A549 (cell line): ENCODE results near the gene PRR29. TPM values are rescaled to one million over a fixed set of nuclear protein-coding genes. Genes with fewer than 3 reads are reported as not detected.

Experiments
- ATAC-seq, 2 experiments: fragments of 200-7000 bp in 1 of 2; fragments of >200 bp in 1 of 2; cut with Nextera tagmentation in 1 of 2; cut with Tn5 transposase in 1 of 2; 3 replicates each; pipeline versions ENCODE4 v1.8.0 to v1.9.1; 2018 to 2020; ENCODE audit warnings: mild to moderate bottlenecking in 1 of 2, moderate library complexity in 1 of 2
- CTCF ChIA-PET: fragments of 300-600 bp; sonication (Branson Sonifier 250); formaldehyde crosslinking; extraction: SDS; loops from one replicate; lab custom pipeline; 2021; ENCODE audit warnings: antibody characterized with exemption, inconsistent platforms; lab: Yijun Ruan, JAX
- POLR2A ChIA-PET: fragments of 350-600 bp; formaldehyde crosslinking; extraction: SDS; loops from one replicate; lab custom pipeline; 2021; ENCODE audit warnings: antibody characterized with exemption, inconsistent platforms; lab: Yijun Ruan, JAX
- DNase-seq, 2 experiments: peaks; one replicate each; pipeline versions ENCODE4 v3.0.0 to v3.0.0-alpha.2; 2011 to 2016; ENCODE audit warnings: low read depth in 1 of 2, low spot score in 1 of 2
- FAIRE-seq: peaks from 2 replicates; lab custom pipeline; 2011; peaks lifted over from hg19 to GRCh38; lab: Jason Lieb, UNC
- H3K27ac ChIP-seq, 2 experiments: fragments of >200 bp; sonication (Bioruptor Twin); formaldehyde crosslinking; 3 replicates each; pipeline ENCODE4 v1.5.1; 2016 to 2017
- H3K4me1 ChIP-seq: fragments of >200 bp; sonication (Bioruptor Twin); formaldehyde crosslinking; 3 replicates; pipeline ENCODE4 v1.6.1; 2016
- H3K4me2 ChIP-seq: fragments of >200 bp; sonication (Bioruptor Twin); formaldehyde crosslinking; 3 replicates; pipeline ENCODE4 v1.6.1; 2016
- H3K4me3 ChIP-seq: fragments of >200 bp; sonication (Bioruptor Twin); formaldehyde crosslinking; 3 replicates; pipeline ENCODE4 v1.5.1; 2016
- H3K9me3 ChIP-seq: fragments of >200 bp; sonication (Bioruptor Twin); formaldehyde crosslinking; 3 replicates; pipeline ENCODE4 v1.6.1; 2016
- BHLHE40 ChIP-seq: IDR thresholded peaks from 2 replicates; pipeline ENCODE4 v1.6.1; 2012; ENCODE audit warnings: low read depth, low read length, inconsistent platforms
- CBX2 ChIP-seq: fragments of 200-600 bp; sonication (generic); IDR thresholded peaks from 2 replicates; pipeline ENCODE4 v1.6.1; 2016; ENCODE audit warnings: low read depth, mild to moderate bottlenecking, borderline replicate concordance
- CBX8 ChIP-seq: fragments of 200-600 bp; sonication (generic); IDR thresholded peaks from 2 replicates; pipeline ENCODE4 v1.6.1; 2016
- CHD4 ChIP-seq: fragments of 200-600 bp; sonication (generic); IDR thresholded peaks from 2 replicates; pipeline ENCODE4 v1.6.1; 2016; ENCODE audit warnings: antibody characterized with exemption, mild to moderate bottlenecking, borderline replicate concordance
- EHMT2 ChIP-seq: fragments of 200-600 bp; sonication (generic); IDR thresholded peaks from 2 replicates; pipeline ENCODE4 v1.6.1; 2016; ENCODE audit warnings: antibody characterized with exemption, low read depth, mild to moderate bottlenecking, moderate library complexity
- FOSB ChIP-seq: fragments of 250-450 bp; sonication (Bioruptor Pico); IDR thresholded peaks from 2 replicates; pipeline ENCODE4 v1.5.0; 2020; ENCODE audit warnings: mild to moderate bottlenecking, moderate library complexity
- FOSL2 ChIP-seq, 2 experiments: fragments of 450-650 bp in 1 of 2; fragments of >200 bp in 1 of 2; sonication (Bioruptor Twin) in 1 of 2; formaldehyde crosslinking; IDR thresholded peaks; 2 replicates each; pipeline versions ENCODE4 v1.5.0 to v1.6.1; 2016 to 2020; ENCODE audit warnings: mild to moderate bottlenecking in 1 of 2, moderate library complexity in 1 of 2
- FOXS1 ChIP-seq: fragments of 250-450 bp; sonication (Bioruptor Pico); IDR thresholded peaks from 2 replicates; pipeline ENCODE4 v1.5.0; 2020; ENCODE audit warnings: mild to moderate bottlenecking, moderate library complexity
- HEYL ChIP-seq: fragments of 250-450 bp; sonication (Bioruptor Pico); IDR thresholded peaks from 2 replicates; pipeline ENCODE4 v1.8.0; 2021; ENCODE audit warnings: mild to moderate bottlenecking, moderate library complexity
- JUNB ChIP-seq: fragments of >200 bp; sonication (Bioruptor Twin); formaldehyde crosslinking; IDR thresholded peaks from 2 replicates; pipeline ENCODE4 v1.6.1; 2016
- MAZ ChIP-seq: fragments of 150-350 bp; IDR thresholded peaks from 2 replicates; pipeline ENCODE4 v1.6.1; 2014; ENCODE audit warnings: antibody characterized with exemption, low read depth, low read length, borderline replicate concordance
- NPAS2 ChIP-seq: fragments of 250-450 bp; sonication (Bioruptor Pico); IDR thresholded peaks from 2 replicates; pipeline ENCODE4 v1.8.0; 2022; ENCODE audit warnings: mild to moderate bottlenecking, moderate library complexity, borderline replicate concordance
- NR3C1 ChIP-seq: fragments of >200 bp; sonication (Bioruptor Twin); formaldehyde crosslinking; IDR thresholded peaks from 3 replicates; pipeline ENCODE4 v1.6.1; 2017
- PHF8 ChIP-seq: fragments of 200-600 bp; sonication (generic); IDR thresholded peaks from 2 replicates; pipeline ENCODE4 v1.6.1; 2016; ENCODE audit warnings: low read depth, mild to moderate bottlenecking, antibody characterized with exemption, moderate library complexity, borderline replicate concordance
- POLR2A ChIP-seq: IDR thresholded peaks from 2 replicates; pipeline ENCODE4 v1.6.1; 2012; ENCODE audit warnings: mild to moderate bottlenecking, low read length
- SMC3 ChIP-seq: fragments of >200 bp; sonication (Bioruptor Twin); formaldehyde crosslinking; IDR thresholded peaks from 3 replicates; pipeline ENCODE4 v1.6.1; 2018; ENCODE audit warnings: inconsistent platforms
- SREBF2 ChIP-seq: fragments of 450-650 bp; IDR thresholded peaks from 2 replicates; pipeline ENCODE4 v1.6.1; 2014; ENCODE audit warnings: mild to moderate bottlenecking, moderate library complexity
- ZC3H11A ChIP-seq: fragments of 450-650 bp; IDR thresholded peaks from 2 replicates; pipeline ENCODE4 v1.6.1; 2014; ENCODE audit warnings: antibody characterized with exemption, mild to moderate bottlenecking
- ZFP36 ChIP-seq: fragments of 450-650 bp; IDR thresholded peaks from 2 replicates; pipeline ENCODE4 v1.6.1; 2014; ENCODE audit warnings: borderline replicate concordance; ENCODE audit not compliant: partially characterized antibody
- WGBS: methylation state at CpG from one replicate; pipeline ENCODE4 v1.1.6; 2017; ENCODE audit errors: missing lambda C conversion rate; 5-methylcytosine and 5-hydroxymethylcytosine counted together
- polyA plus RNA-seq, 4 experiments: library from polyadenylated mRNA; depleted of rRNA in 3 of 4; stranded (reverse); fragments of >200 nt; fragmentation: RNase III in 1 of 4; extraction: RNeasy Plus Mini Kit Qiagen cat#74134 plus additional on column Dnase treatment in 1 of 4; gene quantifications; 2 replicates in 3 of 4; 3 replicates in 1 of 4; pipeline ENCODE4 v1.2.3, GENCODE V29; 2011 to 2017
- TF ChIP-seq, protein P1 (sequence below): fragments of >200 bp; sonication (Bioruptor Twin); formaldehyde crosslinking; IDR thresholded peaks from 3 replicates; pipeline ENCODE4 v1.5.1; 2016
- TF ChIP-seq, protein P2 (sequence below): fragments of 150-350 bp; IDR thresholded peaks from 2 replicates; pipeline ENCODE4 v1.6.1; 2014; ENCODE audit warnings: low read depth, mild to moderate bottlenecking, low read length

Gene PRR29
- polyA plus RNA-seq, 2 of the 4 experiments (the other 2 are of a cell fraction), result 0.44 to 0.67 TPM

DNA sequence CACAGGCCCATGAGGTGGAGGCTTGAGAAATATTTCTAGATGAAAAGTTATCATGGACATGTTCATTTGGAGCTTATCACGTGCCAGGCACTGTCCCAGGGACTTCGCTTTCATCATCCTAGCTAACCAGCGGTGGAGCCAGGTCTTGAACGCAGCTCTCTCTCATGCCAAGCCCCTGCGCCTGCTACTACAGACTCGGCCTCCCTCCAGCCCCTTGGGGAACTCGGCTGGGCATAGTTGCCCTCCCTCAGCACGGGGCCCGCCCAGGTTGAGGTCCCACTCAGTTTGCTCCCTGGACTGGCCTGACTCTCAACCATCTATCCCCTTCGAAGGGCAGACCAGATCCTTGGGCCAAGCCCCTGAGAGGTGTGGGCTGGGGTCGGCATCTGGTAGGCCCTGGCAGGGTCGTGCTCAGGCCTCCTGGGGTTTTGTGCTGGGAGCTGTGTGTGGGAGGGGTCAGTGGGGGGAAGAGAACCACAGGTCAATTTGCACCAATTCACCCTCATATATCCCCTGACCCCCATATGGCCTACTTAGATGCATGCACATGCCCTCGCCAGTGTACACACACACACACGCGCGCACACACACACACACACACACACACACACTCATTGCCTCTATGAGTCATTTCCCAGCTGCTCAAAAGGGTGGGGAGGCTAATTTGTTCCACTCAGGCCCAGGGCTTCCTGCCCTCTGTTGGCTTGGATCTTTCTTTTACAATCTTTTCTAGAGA is 13.3 kb upstream of the PRR29 start:
- POLR2A ChIA-PET, result no interaction called here
- ATAC-seq (no peak), FAIRE-seq (no peak), DNase-seq (peak in 1 of 2 experiments; percentile 41)
- Histone ChIP-seq H3K27ac (no peak overlapping the region), H3K4me3 (no peak overlapping the region), H3K9me3 (peaks cover 15% of the 10 kb centered on the region), H3K4me1 (peaks cover 6% of the 10 kb centered on the region; the same call in 1 of the 3 replicates), H3K4me2 (no peak overlapping the region)
- CTCF ChIA-PET, result interaction anchor here (0.5 to 14.8 kb wide), 19 partner anchors 10 to 204 kb away, joined by 3 to 150 read pairs (median 4); partner anchors contain the start of gene GH1
- 84% methylated on average over 16 of the region's 16 CpGs for WGBS
- TF ChIP-seq POLR2A, result no peak
- no peak for TF ChIP-seq FOSL2 (IDR thresholded peaks at IDR 0.05)
- TF ChIP-seq FOSL2 (CRISPR knock-in tag; IDR thresholded peaks at IDR 0.05), result peak; percentile 54
- TF ChIP-seq MAZ, result no peak
- no peak for TF ChIP-seq BHLHE40
- no peak for TF ChIP-seq PHF8
- no peak for TF ChIP-seq NPAS2
- no peak for TF ChIP-seq CBX8

DNA sequence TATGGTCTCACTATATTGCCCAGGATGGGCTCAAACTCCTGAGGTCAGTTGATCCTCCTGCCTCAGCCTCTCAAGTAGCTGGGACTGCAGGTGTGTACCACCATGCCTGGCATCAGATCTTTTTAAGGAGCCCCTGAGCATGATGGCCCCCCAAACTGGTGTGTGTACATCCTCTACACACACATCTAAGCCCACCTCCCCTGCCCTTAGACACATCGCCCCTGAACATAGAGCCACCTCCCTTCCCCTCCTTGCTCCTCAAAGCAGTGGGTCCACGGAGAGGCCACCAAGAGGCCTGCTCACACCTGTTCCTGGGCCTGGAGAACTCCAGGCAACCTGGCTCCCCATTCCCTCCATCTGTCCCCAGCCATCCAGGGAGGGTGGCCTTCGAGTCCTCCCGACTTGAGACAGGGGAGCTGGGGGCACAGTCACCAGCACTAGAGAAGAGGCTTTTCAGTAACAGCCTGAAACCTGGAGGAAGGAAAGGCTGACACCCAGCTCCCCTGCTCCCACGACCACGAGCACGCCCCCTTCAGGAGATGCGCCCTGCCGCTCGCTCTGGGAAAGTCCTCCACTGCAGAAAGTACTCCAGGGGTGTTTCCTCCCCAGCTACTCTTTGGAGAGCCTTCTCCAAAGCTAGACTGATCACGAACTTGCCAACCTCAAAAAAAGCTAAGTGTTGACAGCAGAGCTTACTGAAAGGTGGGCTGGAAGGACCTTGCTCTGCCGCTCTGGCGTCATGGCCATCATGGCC is 12.6 kb upstream of the PRR29 start:
- no peak overlapping the region for H3K4me2 ChIP-seq
- CTCF ChIA-PET, result interaction anchor here (0.8 to 14.8 kb wide), 17 partner anchors 8 to 195 kb away, joined by 3 to 150 read pairs (median 4); partner anchors contain the start of gene GH1
- POLR2A ChIA-PET, result no interaction called here
- H3K27ac ChIP-seq, result no peak overlapping the region
- ATAC-seq (no peak), DNase-seq (no peak), FAIRE-seq (no peak)
- no peak for TF ChIP-seq SMC3
- H3K4me3 ChIP-seq, result no peak overlapping the region
- 75% methylated on average over 12 of the region's 13 CpGs for WGBS
- H3K9me3 ChIP-seq, result peaks cover 15% of the 10 kb centered on the region
- peaks cover 6% of the 10 kb centered on the region; the same call in 1 of the 3 replicates for H3K4me1 ChIP-seq

DNA sequence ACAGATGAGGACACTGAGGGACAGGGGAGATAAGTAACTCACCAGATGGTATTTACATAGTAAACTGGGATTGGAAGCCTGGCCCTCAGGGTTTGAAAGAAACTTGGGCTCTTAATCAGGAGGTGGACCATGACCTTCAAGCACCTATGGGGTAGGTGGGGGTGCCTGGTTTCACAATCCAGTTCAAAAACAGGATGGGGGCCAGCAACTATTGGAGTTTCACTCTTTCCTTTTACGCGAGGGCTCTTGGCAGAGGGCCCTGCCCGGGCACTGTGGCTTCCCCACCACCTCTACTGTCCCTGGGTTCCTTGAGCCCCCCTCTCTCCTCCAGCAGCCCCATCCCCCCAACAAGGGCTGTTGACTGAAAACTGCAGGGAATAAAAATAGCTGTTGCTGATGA is 11.3 kb upstream of the PRR29 start:
- DNase-seq (no peak), ATAC-seq (no peak), FAIRE-seq (no peak)
- no peak overlapping the region for H3K4me2 ChIP-seq
- no peak for TF ChIP-seq CBX2
- TF ChIP-seq FOXS1 (CRISPR knock-in tag), result no peak
- TF ChIP-seq ZFP36, result no peak
- TF ChIP-seq, protein P1, sequence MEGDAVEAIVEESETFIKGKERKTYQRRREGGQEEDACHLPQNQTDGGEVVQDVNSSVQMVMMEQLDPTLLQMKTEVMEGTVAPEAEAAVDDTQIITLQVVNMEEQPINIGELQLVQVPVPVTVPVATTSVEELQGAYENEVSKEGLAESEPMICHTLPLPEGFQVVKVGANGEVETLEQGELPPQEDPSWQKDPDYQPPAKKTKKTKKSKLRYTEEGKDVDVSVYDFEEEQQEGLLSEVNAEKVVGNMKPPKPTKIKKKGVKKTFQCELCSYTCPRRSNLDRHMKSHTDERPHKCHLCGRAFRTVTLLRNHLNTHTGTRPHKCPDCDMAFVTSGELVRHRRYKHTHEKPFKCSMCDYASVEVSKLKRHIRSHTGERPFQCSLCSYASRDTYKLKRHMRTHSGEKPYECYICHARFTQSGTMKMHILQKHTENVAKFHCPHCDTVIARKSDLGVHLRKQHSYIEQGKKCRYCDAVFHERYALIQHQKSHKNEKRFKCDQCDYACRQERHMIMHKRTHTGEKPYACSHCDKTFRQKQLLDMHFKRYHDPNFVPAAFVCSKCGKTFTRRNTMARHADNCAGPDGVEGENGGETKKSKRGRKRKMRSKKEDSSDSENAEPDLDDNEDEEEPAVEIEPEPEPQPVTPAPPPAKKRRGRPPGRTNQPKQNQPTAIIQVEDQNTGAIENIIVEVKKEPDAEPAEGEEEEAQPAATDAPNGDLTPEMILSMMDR, result no peak
- TF ChIP-seq HEYL (CRISPR knock-in tag), result no peak
- no peak for TF ChIP-seq NR3C1
- no peak for TF ChIP-seq SREBF2
- TF ChIP-seq CHD4, result no peak
- no peak for TF ChIP-seq EHMT2
- no peak for TF ChIP-seq SMC3
- no peak for TF ChIP-seq JUNB
- no peak for TF ChIP-seq ZC3H11A
- no peak for TF ChIP-seq FOSB (CRISPR knock-in tag)
- TF ChIP-seq FOSL2 (IDR thresholded peaks at IDR 0.05), result no peak
- no peak for TF ChIP-seq FOSL2 (CRISPR knock-in tag; IDR thresholded peaks at IDR 0.05)
- TF ChIP-seq, protein P2, sequence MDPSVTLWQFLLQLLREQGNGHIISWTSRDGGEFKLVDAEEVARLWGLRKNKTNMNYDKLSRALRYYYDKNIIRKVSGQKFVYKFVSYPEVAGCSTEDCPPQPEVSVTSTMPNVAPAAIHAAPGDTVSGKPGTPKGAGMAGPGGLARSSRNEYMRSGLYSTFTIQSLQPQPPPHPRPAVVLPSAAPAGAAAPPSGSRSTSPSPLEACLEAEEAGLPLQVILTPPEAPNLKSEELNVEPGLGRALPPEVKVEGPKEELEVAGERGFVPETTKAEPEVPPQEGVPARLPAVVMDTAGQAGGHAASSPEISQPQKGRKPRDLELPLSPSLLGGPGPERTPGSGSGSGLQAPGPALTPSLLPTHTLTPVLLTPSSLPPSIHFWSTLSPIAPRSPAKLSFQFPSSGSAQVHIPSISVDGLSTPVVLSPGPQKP, result no peak
- peaks cover 11% of the 10 kb centered on the region for H3K9me3 ChIP-seq
- CTCF ChIA-PET, result interaction anchor here (1.0 to 14.8 kb wide), 8 partner anchors 9 to 83 kb away, joined by 3 to 150 read pairs (median 8); partner anchors contain the start of genes CSHL1 and GH1
- H3K4me1 ChIP-seq, result peaks cover 6% of the 10 kb centered on the region; the same call in 1 of the 3 replicates
- POLR2A ChIA-PET, result no interaction called here
- no peak overlapping the region for H3K4me3 ChIP-seq
- WGBS, result 93% methylated on average over 3 of the region's 3 CpGs
- no peak overlapping the region for H3K27ac ChIP-seq
